Hepatocyte (in vitro differentiated cells): ENCODE measurements around the gene TNPO3. TPM values are rescaled to one million over a fixed set of nuclear protein-coding genes. Genes with fewer than 3 reads are reported as not detected.

Experiments
- DNase-seq: peaks from one replicate; pipeline ENCODE4 v3.0.0-alpha.2; 2016; ENCODE audit warnings: low spot score
- H2AFZ ChIP-seq: fragments of 200-600 bp; sonication (generic); 2 replicates; pipeline ENCODE4 v1.6.0; 2016; ENCODE audit warnings: antibody characterized with exemption, mild to moderate bottlenecking
- H3K27ac ChIP-seq: fragments of 200-600 bp; sonication (generic); 2 replicates; pipeline ENCODE4 v1.5.1; 2016; ENCODE audit warnings: mild to moderate bottlenecking
- H3K27me3 ChIP-seq: fragments of 200-600 bp; sonication (generic); 2 replicates; pipeline ENCODE4 v1.6.1; 2016
- H3K36me3 ChIP-seq: fragments of 200-600 bp; sonication (generic); replicated peaks from 2 replicates; pipeline ENCODE4 v1.5.1; 2016; ENCODE audit warnings: low read depth; ENCODE audit not compliant: insufficient read depth
- H3K4me1 ChIP-seq: fragments of 200-600 bp; sonication (generic); 2 replicates; pipeline ENCODE4 v1.5.1; 2016; ENCODE audit warnings: mild to moderate bottlenecking, moderate library complexity; ENCODE audit not compliant: insufficient read depth
- H3K4me2 ChIP-seq: fragments of 200-600 bp; sonication (generic); 2 replicates; pipeline ENCODE4 v1.6.0; 2016
- H3K4me3 ChIP-seq: fragments of 200-600 bp; sonication (generic); 2 replicates; pipeline ENCODE4 v1.5.1; 2016; ENCODE audit warnings: mild to moderate bottlenecking
- H3K79me2 ChIP-seq: fragments of 200-600 bp; sonication (generic); 2 replicates; pipeline ENCODE4 v1.6.0; 2017; ENCODE audit warnings: mild to moderate bottlenecking
- H3K9me2 ChIP-seq: fragments of 200-600 bp; sonication (generic); replicated peaks from 2 replicates; pipeline ENCODE4 v1.6.0; 2017; ENCODE audit warnings: mild to moderate bottlenecking; ENCODE audit not compliant: insufficient read depth
- H3K9me3 ChIP-seq: fragments of 200-600 bp; sonication (generic); 2 replicates; pipeline ENCODE4 v1.5.1; 2016; ENCODE audit warnings: low read depth, mild to moderate bottlenecking
- H4K20me1 ChIP-seq: fragments of 200-600 bp; sonication (generic); 2 replicates; pipeline ENCODE4 v1.6.0; 2016; ENCODE audit warnings: mild to moderate bottlenecking; ENCODE audit not compliant: insufficient read depth, poor library complexity, severe bottlenecking
- EZH2 ChIP-seq: fragments of 200-600 bp; sonication (generic); IDR thresholded peaks from 2 replicates; pipeline ENCODE4 v1.6.1; 2016; ENCODE audit warnings: antibody characterized with exemption, mild to moderate bottlenecking, borderline replicate concordance
- EZH2phosphoT487 ChIP-seq: fragments of 200-600 bp; sonication (generic); IDR thresholded peaks from one replicate; pipeline ENCODE4 v1.6.1; 2018; ENCODE audit warnings: antibody characterized with exemption, mild to moderate bottlenecking, low read depth, moderate library complexity; ENCODE audit not compliant: unreplicated experiment, severe bottlenecking
- WGBS: methylation state at CpG from one replicate; pipeline ENCODE4 v1.1.6; 2016; ENCODE audit warnings: low lambda C conversion rate; ENCODE audit errors: missing lambda C conversion rate; 5-methylcytosine and 5-hydroxymethylcytosine counted together
- polyA plus RNA-seq: library from polyadenylated mRNA; unstranded; fragments of >200 nt; fragmentation: Nextera tagmentation; extraction: Ambion mirVana; gene quantifications from 2 replicates; pipeline ENCODE4 v1.2.1, GENCODE V29; 2016
- total RNA-seq: library from RNA; depleted of rRNA; stranded (reverse); fragments of >200 nt; gene quantifications from 2 replicates; pipeline ENCODE4 v1.2.3, GENCODE V29; 2014
- TF ChIP-seq, protein P1 (sequence below): fragments of 200-600 bp; sonication (generic); IDR thresholded peaks from 2 replicates; pipeline ENCODE4 v1.5.1; 2016; ENCODE audit warnings: antibody characterized with exemption, mild to moderate bottlenecking; ENCODE audit not compliant: poor library complexity

The TNPO3 gene
- total and polyA plus RNA-seq, 2 experiments from 2014 or later, result 19.9 to 35.4 TPM

DNA sequence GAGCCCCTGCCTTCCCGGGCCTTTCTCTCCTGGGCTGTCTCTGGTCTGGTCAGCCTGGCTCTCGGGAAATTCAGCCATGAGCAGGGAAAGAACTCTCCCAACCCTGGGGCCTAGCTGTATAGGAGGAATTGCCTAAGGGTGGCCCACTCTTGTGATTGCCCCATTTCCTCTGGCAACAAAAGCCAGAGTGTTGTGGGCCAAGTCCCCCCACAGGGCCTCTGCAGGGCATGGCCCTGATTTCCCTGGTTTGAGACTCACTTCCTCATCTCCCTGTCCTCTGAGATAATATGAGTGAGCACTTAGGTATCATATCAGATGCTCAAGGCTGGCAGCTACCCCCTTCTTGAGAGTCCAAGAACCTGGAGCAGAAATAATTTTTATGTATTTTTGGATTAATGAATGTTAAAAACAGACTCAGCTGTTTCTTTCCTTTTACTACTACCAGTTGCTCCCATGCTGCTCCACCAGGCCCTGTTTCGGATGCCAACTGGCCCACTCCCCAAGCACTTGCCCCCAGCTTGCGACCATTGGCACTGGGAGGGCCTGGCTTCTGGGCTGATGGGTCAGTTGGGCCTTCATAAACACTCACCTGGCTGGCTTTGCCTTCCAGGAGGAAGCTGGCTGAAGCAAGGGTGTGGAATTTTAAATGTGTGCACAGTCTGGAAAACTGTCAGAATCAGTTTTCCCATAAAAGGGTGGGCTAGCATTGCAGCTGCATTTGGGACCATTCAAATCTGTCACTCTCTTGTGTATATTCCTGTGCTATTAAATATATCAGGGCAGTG, 105.7 kb downstream of the TNPO3 start:
- H3K9me2 ChIP-seq, result no peaks in the 10 kb centered on the region
- WGBS, result 89% methylated on average over 4 of the region's 4 CpGs
- H4K20me1 ChIP-seq, result no peaks in the 10 kb centered on the region
- H3K36me3 ChIP-seq, result no peaks in the 10 kb centered on the region
- H2AFZ ChIP-seq, result no peak overlapping the region
- H3K9me3 ChIP-seq, result no peaks in the 10 kb centered on the region
- TF ChIP-seq EZH2phosphoT487 (no peak), EZH2 (no peak)
- TF ChIP-seq, protein P1, sequence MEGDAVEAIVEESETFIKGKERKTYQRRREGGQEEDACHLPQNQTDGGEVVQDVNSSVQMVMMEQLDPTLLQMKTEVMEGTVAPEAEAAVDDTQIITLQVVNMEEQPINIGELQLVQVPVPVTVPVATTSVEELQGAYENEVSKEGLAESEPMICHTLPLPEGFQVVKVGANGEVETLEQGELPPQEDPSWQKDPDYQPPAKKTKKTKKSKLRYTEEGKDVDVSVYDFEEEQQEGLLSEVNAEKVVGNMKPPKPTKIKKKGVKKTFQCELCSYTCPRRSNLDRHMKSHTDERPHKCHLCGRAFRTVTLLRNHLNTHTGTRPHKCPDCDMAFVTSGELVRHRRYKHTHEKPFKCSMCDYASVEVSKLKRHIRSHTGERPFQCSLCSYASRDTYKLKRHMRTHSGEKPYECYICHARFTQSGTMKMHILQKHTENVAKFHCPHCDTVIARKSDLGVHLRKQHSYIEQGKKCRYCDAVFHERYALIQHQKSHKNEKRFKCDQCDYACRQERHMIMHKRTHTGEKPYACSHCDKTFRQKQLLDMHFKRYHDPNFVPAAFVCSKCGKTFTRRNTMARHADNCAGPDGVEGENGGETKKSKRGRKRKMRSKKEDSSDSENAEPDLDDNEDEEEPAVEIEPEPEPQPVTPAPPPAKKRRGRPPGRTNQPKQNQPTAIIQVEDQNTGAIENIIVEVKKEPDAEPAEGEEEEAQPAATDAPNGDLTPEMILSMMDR, result no peak
- H3K27me3 ChIP-seq, result no peaks in the 10 kb centered on the region
- H3K79me2 ChIP-seq, result no peaks in the 10 kb centered on the region
- DNase-seq, result no peak
- no peaks in the 10 kb centered on the region for H3K4me1 ChIP-seq
- H3K27ac ChIP-seq, result no peak overlapping the region
- H3K4me2 ChIP-seq, result no peak overlapping the region
- no peak overlapping the region for H3K4me3 ChIP-seq

DNA sequence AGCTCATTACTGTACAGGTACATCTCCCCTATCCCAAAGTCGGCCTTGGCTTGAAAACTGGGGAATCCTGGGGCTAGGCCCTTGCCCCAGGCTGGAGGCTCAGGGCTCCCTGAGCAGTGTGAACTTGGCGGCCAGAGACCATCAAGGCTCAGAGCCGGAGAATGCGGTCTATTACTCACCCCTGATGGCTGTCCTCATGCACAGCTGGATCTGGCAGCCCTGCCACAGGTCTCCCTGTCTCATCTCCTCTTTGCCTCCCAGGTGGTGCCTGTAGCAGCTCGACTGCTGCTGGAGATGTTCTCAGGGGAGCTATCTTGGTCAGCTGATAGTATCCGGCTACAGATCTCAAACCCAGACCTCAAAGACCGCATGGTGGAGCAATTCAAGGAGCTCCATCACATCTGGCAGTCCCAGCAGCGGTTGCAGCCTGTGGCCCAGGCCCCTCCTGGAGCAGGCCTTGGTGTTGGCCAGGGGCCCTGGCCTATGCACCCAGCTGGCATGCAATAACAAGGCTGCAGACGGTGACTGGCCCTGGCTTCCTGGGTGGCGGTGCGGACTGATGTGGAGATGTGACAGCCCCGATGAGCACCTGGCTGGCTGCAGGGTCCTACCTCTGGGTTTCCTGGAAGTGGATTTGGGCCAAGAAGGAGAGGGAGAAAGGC, 106.5 kb downstream of the TNPO3 start:
- Histone ChIP-seq H3K79me2 (no peaks in the 10 kb centered on the region), H3K9me3 (no peaks in the 10 kb centered on the region), H3K27ac (no peak overlapping the region), H3K36me3 (no peaks in the 10 kb centered on the region), H4K20me1 (no peaks in the 10 kb centered on the region), H3K4me1 (no peaks in the 10 kb centered on the region), H3K4me2 (no peak overlapping the region), H3K4me3 (no peak overlapping the region), H2AFZ (no peak overlapping the region), H3K9me2 (no peaks in the 10 kb centered on the region), H3K27me3 (no peaks in the 10 kb centered on the region)
- WGBS, result 94% methylated on average over 12 of the region's 12 CpGs
- no peak for DNase-seq
- TF ChIP-seq EZH2phosphoT487 (no peak), EZH2 (no peak)
- TF ChIP-seq, protein P1, result no peak

DNA sequence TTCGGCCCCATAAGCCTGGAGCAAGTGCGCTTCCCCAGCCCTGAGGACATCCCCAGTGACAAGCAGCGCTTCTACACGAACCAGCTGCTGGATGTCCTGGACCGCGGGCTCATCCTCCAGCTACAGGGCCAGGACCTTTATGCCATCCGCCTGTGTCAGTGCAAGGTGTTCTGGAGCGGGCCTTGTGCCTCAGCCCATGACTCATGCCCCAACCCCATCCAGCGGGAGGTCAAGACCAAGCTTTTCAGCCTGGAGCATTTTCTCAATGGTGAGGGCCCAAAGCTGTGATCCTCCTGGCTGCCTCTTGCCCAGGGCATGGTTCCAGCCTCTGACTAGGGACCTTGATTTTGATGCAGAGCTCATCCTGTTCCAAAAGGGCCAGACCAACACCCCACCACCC, 107.1 kb downstream of the TNPO3 start:
- Histone ChIP-seq H3K27ac (no peak overlapping the region), H3K9me2 (no peaks in the 10 kb centered on the region), H2AFZ (no peak overlapping the region), H3K4me3 (no peak overlapping the region), H3K79me2 (no peaks in the 10 kb centered on the region), H3K9me3 (no peaks in the 10 kb centered on the region), H4K20me1 (no peaks in the 10 kb centered on the region), H3K4me2 (no peak overlapping the region), H3K36me3 (no peaks in the 10 kb centered on the region), H3K4me1 (no peaks in the 10 kb centered on the region), H3K27me3 (no peaks in the 10 kb centered on the region)
- 94% methylated on average over 9 of the region's 9 CpGs for WGBS
- no peak for DNase-seq
- no peak for TF ChIP-seq EZH2
- no peak for TF ChIP-seq EZH2phosphoT487
- TF ChIP-seq, protein P1, result no peak
